SHP77 treated with DMSO at 0.1 percent for 48 hours (cell line): Measurements from ENCODE around the gene F7.

Experiments
- DNase-seq: peaks from one replicate; lab custom pipeline; 2025; lab: John Stamatoyannopoulos, UW

Gene F7

GRCh38 chr13:113086991-113087922 lies 18.3 kb upstream of the F7 start:
- DNase-seq: no peak

GRCh38 chr13:113087923-113088690 lies 17.5 kb upstream of the F7 start:
- DNase-seq: no peak

- DNase-seq: no peak
Measured at GRCh38 chr13:113088691-113089020, 16.9 kb upstream of the F7 start.

GRCh38 chr13:113089693-113090414 lies 15.7 kb upstream of the F7 start:
- no peak for DNase-seq

GRCh38 chr13:113090415-113090770 lies 15.2 kb upstream of the F7 start:
- no peak for DNase-seq

- DNase-seq: no peak
Measured at GRCh38 chr13:113090806-113091205, 14.8 kb upstream of the F7 start.

GRCh38 chr13:113091211-113091771 lies 14.3 kb upstream of the F7 start:
- no peak for DNase-seq

GRCh38 chr13:113091891-113092775 lies 13.5 kb upstream of the F7 start:
- DNase-seq: no peak

- DNase-seq: no peak
Measured at GRCh38 chr13:113092776-113093579, 12.6 kb upstream of the F7 start.

GRCh38 chr13:113093580-113094409 lies 11.8 kb upstream of the F7 start:
- no peak for DNase-seq

GRCh38 chr13:113094410-113094800 lies 11.2 kb upstream of the F7 start:
- no peak for DNase-seq

GRCh38 chr13:113095146-113096051 lies 10.2 kb upstream of the F7 start:
- DNase-seq: no peak

- DNase-seq: no peak
Measured at GRCh38 chr13:113096052-113096744, 9.4 kb upstream of the F7 start.

GRCh38 chr13:113096745-113097305 lies 8.8 kb upstream of the F7 start:
- no peak for DNase-seq

GRCh38 chr13:113097651-113098050 lies 7.9 kb upstream of the F7 start:
- DNase-seq: no peak

GRCh38 chr13:113098162-113098732 lies 7.3 kb upstream of the F7 start:
- DNase-seq: no peak

- DNase-seq: no peak
Measured at GRCh38 chr13:113099142-113099541, 6.4 kb upstream of the F7 start.
